Measurements from ENCODE around the gene PTAFR. TPM values are rescaled to one million over a fixed set of nuclear protein-coding genes. Genes with fewer than 3 reads are reported as not detected.
A peak's percentile ranks its signal among the peaks of the same experiment; 100 is the strongest.

The PTAFR gene, protein sequence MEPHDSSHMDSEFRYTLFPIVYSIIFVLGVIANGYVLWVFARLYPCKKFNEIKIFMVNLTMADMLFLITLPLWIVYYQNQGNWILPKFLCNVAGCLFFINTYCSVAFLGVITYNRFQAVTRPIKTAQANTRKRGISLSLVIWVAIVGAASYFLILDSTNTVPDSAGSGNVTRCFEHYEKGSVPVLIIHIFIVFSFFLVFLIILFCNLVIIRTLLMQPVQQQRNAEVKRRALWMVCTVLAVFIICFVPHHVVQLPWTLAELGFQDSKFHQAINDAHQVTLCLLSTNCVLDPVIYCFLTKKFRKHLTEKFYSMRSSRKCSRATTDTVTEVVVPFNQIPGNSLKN
- 0.04 TPM for polyA plus RNA-seq (2013, experiment 1 of 2; ENCODE audit: insufficient read length)
- 0.15 TPM for polyA plus RNA-seq (2013, experiment 2 of 2; ENCODE audit: insufficient read length)

DNA sequence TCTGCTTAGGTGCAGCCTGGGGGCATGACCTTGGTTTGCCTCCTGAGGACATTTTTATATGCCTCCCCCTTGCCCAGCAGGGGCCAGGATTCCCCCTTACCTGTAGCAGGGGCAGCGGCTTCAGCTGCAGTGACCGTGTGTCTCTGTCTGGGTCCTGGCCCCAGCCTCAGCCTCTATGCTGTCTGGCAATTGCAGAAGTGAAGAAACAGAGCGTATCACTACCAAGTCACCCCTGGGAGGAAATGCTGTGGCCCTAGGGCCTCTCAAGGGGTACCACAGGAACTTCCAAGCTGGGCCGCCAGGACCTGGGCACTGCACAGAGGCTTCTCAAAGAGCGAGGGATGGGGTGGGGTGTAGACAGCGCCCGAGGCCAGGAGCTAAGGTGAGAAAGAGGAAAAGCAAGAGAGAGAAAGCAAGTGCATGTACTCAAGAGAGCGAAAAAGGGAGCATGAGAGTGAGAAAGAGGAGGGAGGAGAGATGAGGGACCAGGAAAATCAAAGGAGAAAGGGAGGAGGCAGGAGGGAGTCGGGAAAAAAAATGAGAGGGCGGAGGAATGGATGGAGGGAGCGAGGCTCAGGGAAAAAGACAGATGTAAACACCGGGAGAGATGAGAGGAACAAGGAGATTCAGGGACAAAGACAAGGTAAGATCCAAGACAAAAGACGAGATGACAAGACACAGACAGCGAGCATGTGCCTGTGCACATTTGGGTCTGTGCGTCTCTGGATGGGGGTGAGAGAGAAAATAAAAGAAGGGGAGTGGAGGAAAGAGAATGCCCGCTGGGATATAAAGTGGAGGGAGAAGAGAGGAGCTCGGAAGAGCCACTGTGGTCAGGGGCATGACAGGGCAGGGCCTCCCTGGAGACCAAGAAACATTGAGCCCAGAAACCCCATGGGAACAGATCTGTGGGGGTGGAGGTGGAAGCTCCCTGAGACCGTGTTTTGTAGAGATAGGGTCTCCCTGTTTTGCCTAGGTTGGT lies at the start of gene PTAFR:
Gene PTAFR, minus strand, starts transcription at position 199 of the 979 bp plus-strand sequence. CDS start 25,669 bp downstream, outside the sequence.
- no peak for DNase-seq

DNA sequence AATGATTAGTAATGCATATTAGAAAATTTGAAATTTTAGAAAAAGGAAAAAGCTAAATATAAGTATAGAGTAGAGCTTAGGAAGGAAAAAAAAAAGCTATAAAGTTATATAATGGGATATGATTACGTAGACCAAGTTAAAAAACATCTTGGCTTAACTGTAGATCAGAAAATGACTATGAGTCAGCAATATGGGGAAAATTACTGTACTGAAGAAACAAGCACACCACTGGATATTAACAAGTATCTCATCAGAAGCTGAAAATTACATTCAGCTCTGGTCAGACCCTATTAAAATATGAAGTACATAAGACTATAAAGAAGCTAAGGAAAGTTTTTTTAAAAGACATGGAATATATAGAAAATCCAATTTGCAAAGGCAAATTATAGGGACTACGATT lies 36.8 kb upstream of the PTAFR start:
- DNase-seq: no peak

DNA sequence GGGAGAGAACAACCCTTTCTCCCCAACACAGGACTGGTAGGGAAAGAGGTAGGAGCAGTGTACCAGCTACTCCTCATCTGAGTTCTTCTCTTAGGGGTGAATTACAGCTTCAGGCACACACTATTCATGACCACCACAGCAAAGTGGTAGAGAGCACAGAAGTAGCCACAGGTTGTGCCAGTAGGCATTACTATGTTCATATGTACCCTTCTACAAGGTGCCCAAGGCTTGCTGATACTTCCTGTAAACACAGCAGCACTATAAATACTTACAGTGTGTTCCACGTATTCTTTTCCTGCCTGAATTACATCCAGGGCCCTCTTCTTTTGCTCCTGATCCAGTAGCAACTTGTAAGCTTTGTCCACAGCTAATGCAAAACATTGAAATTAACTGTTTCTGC lies 33.2 kb upstream of the PTAFR start:
- DNase-seq: no peak

DNA sequence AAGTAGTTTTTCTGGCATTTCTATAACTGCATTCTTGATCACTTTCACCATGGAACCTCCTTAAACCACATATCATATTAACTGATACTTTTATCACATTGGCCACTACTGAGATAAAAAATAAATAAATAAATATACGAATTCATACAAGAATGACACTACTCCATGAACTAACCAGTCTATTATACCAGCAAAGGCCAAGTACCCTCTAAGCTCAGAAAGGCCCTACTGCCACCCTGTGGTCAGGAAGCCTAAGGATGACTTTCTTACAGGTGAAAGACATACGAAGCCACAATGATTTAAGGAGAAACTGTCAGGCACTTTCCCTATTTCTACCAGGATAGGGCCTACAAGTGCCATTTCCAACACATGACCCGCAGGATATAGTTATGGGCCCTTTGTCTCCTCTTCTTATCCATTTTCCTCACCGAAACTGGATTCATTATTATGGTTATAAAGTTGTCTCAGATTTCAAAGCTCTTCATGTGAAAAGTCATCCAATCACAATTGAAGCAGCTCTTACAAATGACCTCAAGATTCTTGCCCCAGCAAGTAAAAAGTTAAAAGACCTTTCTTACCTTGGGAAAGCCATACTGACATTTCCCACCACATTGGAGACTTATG lies 32.4 kb upstream of the PTAFR start:
- peak; percentile 60 for DNase-seq

DNA sequence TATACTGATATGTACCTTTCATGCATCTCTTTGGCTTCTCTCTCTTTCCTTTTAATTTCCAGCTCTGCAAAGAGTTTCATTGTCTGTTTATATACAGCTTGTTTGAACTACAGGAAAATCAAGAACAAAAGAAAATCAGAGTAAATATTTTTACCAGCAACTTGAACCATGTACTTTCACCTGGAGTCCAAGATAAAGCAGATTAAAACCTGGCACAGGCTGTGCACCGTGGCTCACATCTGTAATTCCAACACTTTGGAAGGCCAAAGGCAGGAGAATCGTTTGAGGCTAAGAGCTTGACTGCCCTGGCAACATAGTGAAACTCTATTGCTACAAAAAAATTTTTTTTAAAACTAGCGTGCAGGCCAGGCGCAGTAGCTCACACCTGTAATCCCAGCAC lies 28.8 kb upstream of the PTAFR start:
- DNase-seq: no peak

DNA sequence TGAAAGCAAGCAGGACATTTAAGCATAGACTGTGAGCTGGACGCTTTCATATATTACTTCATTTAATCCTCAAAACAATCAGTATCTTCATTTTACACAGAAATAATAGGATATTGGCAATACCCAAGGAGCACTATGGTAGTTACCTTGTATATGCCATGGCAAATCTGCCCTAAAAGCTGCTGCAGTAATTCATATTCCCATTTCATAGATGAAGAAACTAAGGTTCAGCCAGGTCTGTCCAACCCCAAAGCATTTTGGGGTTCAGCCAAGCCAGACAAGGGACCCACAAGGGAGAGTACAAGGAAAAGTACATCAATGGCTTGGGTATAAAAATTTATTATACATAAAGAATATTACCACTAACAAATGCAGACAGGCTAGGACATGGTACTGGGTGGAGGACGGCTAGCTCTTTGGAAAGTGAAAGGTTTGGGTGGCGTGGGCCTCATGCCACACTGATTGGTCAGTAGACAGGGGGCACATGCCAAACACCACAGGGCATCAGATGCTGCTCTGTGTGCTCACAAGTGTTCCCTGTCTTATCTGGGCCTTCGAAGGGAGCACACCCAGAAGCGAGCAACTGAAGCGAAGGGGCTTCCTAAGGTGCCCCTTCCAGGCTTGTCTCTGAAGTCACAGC lies 23.9 kb upstream of the PTAFR start:
- no peak for DNase-seq

DNA sequence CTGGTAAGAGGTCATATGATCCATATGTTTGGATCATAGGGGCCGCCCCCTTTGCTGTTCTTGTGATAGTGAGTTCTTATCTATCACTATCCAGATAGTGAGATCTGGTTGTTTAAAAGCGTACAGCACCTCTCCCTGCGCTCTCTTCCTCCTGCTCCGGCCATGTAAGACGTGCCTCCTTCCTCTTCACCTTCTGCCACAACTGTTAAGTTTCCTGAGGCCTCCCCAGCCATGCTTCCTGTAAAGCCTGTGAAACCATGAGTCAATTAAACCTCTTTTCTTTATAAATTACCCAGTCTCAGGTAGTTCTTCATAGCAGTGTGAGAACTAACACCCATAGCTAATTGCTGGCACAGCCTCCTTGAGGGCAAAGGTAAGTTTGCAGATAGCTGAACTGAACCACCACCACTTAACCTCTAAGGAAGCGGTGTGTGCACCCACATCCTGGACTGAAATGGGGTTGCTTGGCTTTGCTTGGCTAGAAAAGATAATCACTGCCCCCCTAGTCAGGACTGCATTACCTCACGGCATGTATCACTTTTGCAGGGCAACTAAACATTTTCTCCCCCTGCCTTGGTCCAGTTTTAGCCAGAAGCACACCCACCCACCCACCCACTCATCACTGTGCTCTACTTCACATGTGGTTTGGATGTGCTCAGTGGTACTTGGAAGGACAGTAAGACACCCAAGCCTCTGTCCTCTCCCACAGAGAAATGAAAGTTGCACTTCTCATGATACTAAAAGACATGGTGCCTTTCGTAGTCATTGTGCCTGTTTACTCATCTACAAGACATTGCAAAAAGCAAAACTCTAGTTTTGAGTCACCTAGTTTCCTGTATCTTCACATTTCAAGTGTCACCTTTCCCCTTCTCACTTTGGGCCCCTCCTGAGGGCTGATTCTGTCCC lies 23.1 kb upstream of the PTAFR start:
- DNase-seq: no peak

DNA sequence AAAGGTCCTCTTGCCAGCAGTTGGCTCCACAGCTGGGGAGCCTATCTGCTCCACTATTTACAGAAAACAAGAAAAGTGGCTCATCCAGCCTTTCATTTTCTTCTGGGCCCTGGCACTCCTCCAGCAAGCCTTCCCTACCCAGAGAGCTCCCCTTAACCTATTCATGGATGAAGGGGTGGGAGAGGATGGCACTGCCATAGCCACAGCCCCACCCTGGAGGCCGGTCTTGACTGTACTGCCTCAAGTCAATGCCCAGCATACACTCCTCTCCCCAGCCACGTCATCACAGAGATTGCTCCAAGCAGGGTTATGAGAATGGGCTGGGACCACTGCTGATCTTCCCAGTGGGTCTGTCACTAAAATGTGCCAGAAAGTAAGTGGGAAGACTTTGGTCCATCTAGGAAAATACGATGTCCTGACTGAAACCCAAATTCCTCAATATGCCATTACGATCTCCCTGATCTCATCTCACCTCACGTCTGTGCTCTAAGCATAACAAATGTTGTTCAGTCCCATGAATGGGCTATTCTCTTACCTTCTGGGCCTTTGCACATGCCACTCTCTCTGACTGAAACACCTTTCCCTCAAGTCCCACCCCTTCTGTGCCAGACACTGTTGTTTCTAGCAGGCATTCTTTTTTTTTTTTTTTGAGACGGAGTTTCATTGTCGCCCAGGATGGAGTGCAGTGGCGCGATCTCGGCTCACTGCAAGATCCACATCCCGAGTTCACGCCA lies 21.4 kb upstream of the PTAFR start:
- DNase-seq: no peak

DNA sequence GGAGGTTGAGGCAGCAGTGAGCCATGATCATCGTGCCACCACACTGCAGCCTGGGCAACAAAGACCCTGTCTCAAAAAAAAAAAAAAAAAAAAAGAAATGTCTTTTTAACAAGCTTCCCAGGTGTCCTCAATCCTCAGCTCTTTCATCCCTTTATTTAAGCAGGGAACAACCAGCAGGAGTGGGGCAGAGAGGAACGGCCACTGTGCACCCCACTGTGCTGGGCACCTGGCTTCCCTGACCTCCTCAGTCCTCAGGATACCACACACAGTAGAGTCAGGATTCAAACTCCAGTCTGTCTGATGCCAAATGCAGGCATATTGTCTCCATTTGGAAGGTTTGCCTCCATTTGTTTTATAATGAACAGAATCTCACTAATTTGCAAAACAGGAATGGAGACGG lies 19.8 kb upstream of the PTAFR start:
- DNase-seq: no peak

DNA sequence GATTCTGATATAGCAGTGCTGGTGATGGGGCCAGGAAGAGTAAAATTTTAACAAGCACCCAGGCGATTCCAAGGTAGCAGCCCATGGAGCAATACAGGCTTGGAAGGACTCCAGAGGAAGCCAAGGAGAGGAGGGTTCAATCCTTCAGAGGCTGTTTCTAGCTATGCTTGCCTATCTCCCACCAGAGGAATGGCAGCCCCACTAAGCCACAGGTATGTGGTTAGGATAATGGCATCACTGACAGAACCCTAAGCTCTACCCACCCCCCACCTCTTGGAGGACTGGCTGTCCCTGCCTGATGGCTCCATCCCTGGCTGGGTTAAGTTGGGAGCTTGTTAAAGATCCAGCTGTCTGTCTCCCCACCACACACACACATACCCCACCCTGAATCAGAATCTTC lies 19.3 kb upstream of the PTAFR start:
- DNase-seq: no peak

DNA sequence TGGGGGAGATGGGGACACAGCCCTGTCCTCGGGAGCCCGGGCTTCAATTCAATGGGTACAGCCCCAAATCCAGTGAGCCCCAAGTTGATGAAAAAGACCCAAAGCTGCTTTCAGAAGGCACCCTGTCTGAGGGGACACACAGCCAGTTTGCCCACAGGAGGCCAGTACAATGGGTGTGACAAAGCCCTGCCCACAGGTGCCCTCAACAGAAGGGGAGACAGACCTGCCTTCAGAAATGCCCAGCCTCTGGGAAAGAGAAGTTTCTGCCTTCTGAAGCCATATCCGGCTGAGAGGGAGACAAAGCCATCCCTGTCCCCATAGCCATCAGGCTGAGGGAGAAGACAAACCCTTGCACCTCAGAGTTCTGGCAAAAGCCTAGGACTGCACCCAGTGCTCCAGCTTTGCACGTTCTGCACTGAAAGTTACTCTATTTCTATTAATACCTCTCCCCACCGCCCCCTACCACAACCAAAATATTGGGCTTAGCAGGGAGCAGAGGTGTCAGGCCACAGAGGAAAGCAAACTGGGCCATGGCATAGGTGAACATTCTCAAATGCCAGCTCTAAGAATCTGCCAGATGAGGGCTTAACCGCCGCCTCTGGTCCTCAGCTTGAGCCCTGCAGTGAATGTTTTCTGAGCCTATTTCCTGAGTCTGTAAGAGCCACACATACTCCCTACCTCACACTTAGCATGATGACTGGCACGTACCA lies 18.0 kb upstream of the PTAFR start:
- DNase-seq: no peak

DNA sequence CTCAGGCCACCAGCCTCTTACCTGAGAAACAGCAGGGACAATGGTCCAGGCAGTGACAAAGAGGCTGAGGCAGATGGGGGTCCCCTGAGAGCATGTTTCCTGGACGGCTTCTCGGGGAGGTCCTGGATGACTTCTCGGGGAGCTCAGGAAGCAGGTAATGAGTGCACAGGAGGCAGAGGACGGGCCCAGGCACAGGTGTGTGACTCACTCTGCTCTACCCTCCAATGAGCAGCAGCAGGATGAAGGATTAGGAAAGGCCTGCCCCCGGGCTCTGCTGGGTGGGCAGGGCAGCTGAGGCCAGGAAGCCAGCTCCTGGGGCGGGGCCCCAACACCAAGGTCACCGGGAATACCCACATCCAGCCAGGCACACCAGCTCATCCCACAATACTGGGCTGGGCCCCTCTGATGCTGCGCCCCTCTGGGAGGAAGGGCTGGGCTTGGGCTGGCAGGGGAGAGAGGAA lies 17.2 kb upstream of the PTAFR start:
- DNase-seq: no peak

DNA sequence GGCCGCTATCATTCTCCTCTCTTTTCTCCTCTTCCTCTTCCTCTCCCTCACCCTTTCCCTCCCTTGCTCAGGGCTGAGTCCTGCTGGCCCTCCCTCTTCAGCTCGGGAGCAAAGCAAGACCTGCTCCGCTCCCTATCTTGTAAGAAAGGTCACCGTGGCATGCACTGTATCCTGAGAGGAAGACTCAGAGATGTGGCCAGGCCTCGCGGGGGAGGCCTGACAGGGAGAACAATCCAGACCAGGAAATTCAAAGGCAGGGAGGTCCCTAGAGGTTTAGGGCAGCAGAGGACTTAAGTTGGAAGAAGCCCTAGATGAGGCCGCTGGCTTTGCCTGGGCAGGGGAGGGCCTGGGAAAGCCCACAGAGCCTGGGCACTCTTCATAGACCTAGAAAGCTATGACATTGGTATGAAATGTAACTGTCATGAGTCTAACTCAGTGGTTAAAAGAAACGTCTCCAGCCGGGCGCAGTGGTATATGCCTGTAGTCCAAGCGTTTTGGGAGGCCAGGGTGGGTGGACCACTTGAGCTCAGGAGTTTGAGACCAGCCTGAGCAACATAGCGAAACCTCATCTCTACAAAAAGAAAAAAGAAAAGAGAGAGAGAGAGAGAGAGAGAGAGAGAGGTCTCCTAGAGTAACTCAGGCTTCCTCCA lies 14.6 kb upstream of the PTAFR start:
- DNase-seq: peak; percentile 46

DNA sequence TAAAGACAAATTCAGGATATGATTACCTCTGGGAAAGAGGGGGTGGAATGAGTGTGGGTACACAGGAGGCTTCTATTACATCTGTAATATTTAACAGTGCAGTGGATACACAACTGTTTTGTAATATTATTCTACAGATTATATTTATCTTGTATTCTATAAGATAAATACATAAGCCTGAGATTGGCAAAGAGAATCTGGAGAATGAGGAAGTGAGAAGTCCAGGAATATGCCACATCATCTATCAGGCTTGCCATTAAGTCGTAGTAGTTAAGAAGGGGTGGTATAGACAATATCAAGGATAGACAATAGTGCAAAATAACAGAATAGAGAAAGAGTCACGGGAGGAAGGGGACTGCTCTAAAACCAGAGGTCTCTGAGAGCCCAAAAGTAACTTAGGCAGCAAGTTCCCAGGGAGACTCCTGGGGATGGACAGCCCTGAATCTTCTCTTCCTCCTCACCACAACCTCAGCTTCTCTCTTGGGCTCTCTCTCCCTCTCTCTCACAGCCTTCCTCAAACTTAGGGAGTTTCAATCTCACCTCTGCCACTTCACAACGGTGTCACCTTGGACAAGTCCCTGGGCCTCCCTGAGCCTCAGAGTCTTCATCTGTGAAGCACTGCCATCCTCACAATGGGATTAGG lies 14.0 kb upstream of the PTAFR start:
- peak; percentile 51 for DNase-seq

DNA sequence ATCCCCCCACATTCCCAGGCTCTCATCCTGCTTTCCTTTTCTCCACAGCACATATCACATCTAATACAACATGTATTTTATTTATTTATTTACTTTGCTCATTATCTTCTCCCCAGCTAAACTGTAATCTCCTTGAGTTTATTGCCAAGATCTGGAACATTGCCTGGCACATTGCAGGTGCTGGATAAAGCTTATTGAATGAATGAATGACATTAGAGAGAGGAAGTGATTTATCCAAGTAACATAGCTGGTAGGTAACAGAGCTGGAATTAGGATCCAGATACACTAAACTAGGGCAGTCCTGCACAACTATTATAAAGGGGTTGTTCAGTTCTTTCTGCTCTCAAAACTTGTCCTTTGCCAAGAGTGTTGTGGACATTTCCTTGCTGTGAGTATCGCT lies 8.6 kb upstream of the PTAFR start:
- no peak for DNase-seq

DNA sequence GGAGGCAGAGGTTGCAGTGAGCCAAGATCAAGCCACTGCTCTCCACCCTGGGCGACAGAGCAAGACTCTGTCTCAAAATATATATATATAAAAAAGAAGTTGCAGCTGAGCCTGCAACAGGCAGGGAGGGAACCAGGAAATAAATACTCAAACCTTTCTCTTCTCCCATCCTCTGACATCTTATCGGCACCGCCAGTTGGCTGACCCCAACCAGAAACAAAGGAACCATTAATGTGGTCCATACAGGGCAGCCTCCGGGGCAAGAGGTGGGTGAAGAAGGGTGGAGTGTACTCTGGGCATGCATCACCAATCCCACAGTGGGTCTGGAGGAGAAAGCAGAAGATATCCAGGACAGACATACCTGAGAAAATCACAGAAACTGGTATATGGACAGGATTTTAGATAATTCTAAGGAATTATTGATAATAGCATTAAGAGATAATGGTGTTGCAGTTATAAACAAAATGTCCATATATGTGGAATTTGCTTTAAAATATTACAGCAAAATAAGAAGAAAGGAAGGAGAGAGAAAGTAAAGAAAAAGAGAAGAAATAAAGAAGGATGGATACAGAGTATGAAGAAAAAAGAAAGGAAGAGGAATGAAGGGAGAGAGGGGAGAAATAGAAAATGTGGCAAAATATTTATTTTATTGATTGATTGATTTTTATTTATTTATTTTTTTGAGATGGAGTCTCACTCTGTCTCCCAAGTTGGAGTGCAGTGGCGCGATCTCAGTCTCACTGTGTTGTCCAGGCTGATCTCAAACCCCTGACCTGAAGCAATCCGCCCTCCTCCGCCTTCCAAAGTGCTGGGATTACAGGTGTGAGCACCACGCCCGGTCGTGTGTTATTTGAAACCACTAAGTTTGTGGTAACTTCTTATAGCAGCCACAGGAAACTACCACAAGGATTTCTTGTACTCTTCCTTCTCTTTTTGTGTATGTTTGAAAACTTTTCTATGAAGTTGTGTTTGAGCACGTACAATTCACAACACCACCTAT lies 4.1 kb upstream of the PTAFR start:
- DNase-seq: no peak

DNA sequence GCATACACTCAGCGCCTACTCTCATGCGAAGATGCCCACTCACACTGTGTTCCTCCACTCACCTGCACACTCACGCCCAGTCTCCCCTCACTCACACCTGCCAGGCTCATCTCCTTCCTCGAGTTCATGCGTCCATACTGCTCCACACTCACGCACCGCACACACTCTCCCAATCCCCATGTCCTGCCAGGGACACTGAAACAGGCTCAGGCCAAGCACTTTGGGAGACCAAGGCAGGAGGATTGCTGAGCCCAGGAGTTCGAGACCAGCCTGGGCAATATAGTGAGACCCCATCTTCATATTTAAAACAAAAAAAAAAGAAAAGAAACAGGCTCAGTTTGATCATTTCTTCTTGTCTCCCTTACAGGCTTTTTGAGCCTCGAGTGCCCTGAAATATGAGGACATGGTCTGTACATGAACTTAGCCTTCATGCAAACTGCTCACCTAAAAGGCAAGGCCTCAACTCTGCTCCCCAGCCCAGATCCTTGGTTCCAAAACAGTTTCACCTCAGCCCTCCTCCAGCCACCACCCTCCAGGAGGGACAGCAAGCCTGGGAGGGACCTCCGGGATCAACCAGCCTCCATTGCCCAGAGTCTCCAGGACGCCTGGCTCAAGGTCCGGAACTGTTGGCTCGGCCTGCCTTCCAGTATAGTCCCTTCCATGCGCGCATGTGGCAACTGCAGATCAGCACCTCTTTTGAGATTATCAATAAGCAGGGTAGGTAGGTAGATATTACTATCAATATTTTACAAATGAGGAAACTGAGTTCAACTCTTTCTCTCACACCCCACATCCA lies 2.4 kb upstream of the PTAFR start:
- DNase-seq: no peak

All from fibroblast of skin of scalp (primary cell).